Psoas muscle (tissue), 8 donors: ENCODE data around the gene GPALPP1. TPM values are rescaled to one million over a fixed set of nuclear protein-coding genes. Genes with fewer than 3 reads are reported as not detected.
A peak's percentile ranks its signal among the peaks of the same experiment; 100 is the strongest.

ENCODE experiments used
- ATAC-seq, 4 donors: fragments of 200-7000 bp; cut with Tn5 transposase; one replicate each; pipeline ENCODE4 v1.9.1; 2020; ENCODE audit warnings: moderate library complexity in 3 of 4, mild to moderate bottlenecking in 2 of 4
- DNase-seq, 2 donors: peaks; one replicate each; pipeline ENCODE4 v3.0.0-alpha.2; 2020
- H3K27ac ChIP-seq: fragments of 200-600 bp; one replicate; pipeline ENCODE4 v1.8.0; 2022
- H3K27me3 ChIP-seq, 3 donors: fragments of 200-600 bp in 1 of 3; one replicate each; pipeline versions ENCODE4 v1.6.1 to v1.8.0; 2013 to 2022; ENCODE audit warnings: low read length in 2 of 3, mild to moderate bottlenecking in 2 of 3, moderate library complexity in 1 of 3; ENCODE audit not compliant: insufficient read depth in 3 of 3
- H3K36me3 ChIP-seq, 2 donors: fragments of 200-600 bp in 1 of 2; one replicate each; pipeline versions ENCODE4 v1.6.1 to v1.8.0; 2013 to 2022; ENCODE audit warnings: low read depth in 1 of 2, mild to moderate bottlenecking in 1 of 2, moderate library complexity in 1 of 2; ENCODE audit not compliant: insufficient read depth in 1 of 2
- H3K4me1 ChIP-seq: fragments of 200-600 bp; one replicate; pipeline ENCODE4 v1.8.0; 2022
- H3K4me3 ChIP-seq: fragments of 200-600 bp; one replicate; pipeline ENCODE4 v1.8.0; 2022; ENCODE audit warnings: mild to moderate bottlenecking
- H3K9me3 ChIP-seq: fragments of 200-600 bp; one replicate; pipeline ENCODE4 v1.8.0; 2022
- WGBS, 3 donors: extraction: QIAGEN DNeasy Blood & Tissue Kit; methylation state at CpG; one replicate each; pipeline versions ENCODE4 v1.1.6 to v1.1.7; 2013; 5-methylcytosine and 5-hydroxymethylcytosine counted together
- intact Hi-C, 2 donors: fragments of 100-400 bp; cut with DNase I; formaldehyde crosslinking; loops; one replicate each; pipeline versions ENCODE4 v1.11.0 to v1.14.2; 2022
- polyA plus RNA-seq, 3 donors: library from polyadenylated mRNA; stranded (reverse); fragments of 200-250 nt; gene quantifications; one replicate each; pipeline ENCODE4 v1.2.3, GENCODE V29; 2013
- total RNA-seq, 4 donors: library from RNA; stranded (reverse); fragmentation: NEBNext Ultra II Directional in 2 of 4; extraction: Animal tissue kit (Norgen Biotek cat#: 25700) in 2 of 4; gene quantifications; one replicate each; pipeline versions ENCODE4 v1.2.1 to v1.2.4, GENCODE V29; 2021 to 2023
- TF ChIP-seq, protein P1 (sequence below): fragments of 200-600 bp; IDR thresholded peaks from one replicate; pipeline ENCODE4 v1.8.0; 2022; ENCODE audit warnings: antibody characterized with exemption
- donor health status: healthy with polysubstance abuse.
- donor health status: DM: no; HTN: no; CAD: no; lungs with moderate emphysema.
- donor health status: Bipolar disorder and iron deficiency.
- donor health status: healthy.
- donor health status: DM: yes; HTN: yes; CAD: no.
- donor health status: DM: no; HTN: no; CAD: no.
- donor health status: DM: no; HTN: no; CAD: no.
- donor health status: DM: yes; HTN: yes; CAD: no.

Gene GPALPP1
- total and polyA plus RNA-seq, 7 donors = 5.4 to 16.2 (median 12.0) TPM

DNA sequence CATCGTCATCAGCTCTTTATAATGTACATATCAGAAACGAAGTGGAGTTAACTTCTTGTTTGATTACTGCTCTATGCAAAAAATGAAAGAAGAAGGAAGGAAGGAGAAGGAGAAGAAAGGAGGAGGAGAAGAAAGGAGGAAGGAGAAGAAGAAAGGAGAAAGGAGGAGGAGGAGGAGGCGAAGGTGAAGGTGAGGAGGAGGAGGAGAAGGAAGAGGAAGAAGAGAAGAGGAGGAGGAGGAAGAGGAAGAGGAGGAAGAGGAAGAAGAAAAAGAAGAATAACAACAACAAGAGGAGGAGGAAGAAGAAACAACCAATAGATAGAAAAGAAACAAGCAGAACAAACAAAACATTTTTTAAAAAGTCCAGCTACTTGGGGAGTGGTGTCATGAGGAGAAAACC is 13.1 kb upstream of the GPALPP1 start:
- Histone ChIP-seq H3K9me3 (no peaks in the 10 kb centered on the region), H3K36me3 (peaks cover 7 to 64% of the 10 kb centered on the region in 2 donors), H3K4me1 (peaks cover 19% of the 10 kb centered on the region), H3K27me3 (no peaks in the 10 kb centered on the region), H3K27ac (no peak overlapping the region), H3K4me3 (no peak overlapping the region)
- TF ChIP-seq, protein P1, sequence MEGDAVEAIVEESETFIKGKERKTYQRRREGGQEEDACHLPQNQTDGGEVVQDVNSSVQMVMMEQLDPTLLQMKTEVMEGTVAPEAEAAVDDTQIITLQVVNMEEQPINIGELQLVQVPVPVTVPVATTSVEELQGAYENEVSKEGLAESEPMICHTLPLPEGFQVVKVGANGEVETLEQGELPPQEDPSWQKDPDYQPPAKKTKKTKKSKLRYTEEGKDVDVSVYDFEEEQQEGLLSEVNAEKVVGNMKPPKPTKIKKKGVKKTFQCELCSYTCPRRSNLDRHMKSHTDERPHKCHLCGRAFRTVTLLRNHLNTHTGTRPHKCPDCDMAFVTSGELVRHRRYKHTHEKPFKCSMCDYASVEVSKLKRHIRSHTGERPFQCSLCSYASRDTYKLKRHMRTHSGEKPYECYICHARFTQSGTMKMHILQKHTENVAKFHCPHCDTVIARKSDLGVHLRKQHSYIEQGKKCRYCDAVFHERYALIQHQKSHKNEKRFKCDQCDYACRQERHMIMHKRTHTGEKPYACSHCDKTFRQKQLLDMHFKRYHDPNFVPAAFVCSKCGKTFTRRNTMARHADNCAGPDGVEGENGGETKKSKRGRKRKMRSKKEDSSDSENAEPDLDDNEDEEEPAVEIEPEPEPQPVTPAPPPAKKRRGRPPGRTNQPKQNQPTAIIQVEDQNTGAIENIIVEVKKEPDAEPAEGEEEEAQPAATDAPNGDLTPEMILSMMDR = no peak
- intact Hi-C loops = loop anchor here in 1 of 2 donors (10.0 kb wide), 1 partner anchor 1071 kb away; no protein-coding TSS in a partner anchor
- ATAC-seq = no peak
- DNase-seq = no peak
- 81 to 86% (median 82%) methylated on average over 3 of the region's 3 CpGs for WGBS, 3 donors

DNA sequence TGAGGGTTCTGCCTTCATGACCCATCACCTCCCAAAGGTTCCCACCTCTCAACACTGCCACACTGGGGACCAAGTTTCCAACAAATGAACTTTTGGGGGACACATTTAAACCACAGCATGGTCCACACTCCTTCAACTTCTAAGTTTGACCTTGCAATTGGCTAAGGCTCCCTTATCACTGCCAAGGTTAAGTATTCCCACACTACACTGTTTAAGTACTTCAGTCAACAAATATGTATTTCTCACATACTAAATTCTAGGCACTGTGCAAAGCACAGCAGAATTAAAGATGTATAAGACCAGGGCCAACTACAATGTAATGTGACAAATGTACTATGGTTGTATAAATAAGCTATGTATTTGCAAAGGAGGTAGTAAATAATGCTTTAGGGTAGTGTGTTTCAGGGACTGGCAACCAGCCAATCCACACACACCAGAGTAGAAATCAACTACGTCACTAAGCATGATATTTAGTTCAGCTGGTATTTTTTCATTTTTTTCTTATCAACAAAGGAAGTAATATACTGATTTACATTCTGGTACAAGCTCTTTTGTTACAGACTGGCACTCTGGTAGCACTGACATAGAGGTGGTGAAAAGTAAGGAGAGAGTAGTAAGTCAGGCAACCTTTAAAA is 12.3 kb upstream of the GPALPP1 start:
- Histone ChIP-seq H3K4me1 (peaks cover 10% of the 10 kb centered on the region), H3K27me3 (no peaks in the 10 kb centered on the region), H3K36me3 (peaks cover 7 to 71% of the 10 kb centered on the region in 2 donors), H3K27ac (no peak overlapping the region), H3K4me3 (no peak overlapping the region), H3K9me3 (no peaks in the 10 kb centered on the region)
- intact Hi-C loops = loop anchor here in 1 of 2 donors (10.0 kb wide), 1 partner anchor 1072 kb away; no protein-coding TSS in a partner anchor
- WGBS, 3 donors = 49 to 81% (median 70%) methylated on average over 1 of the region's 1 CpG
- TF ChIP-seq, protein P1 = no peak
- no peak for DNase-seq
- no peak for ATAC-seq

DNA sequence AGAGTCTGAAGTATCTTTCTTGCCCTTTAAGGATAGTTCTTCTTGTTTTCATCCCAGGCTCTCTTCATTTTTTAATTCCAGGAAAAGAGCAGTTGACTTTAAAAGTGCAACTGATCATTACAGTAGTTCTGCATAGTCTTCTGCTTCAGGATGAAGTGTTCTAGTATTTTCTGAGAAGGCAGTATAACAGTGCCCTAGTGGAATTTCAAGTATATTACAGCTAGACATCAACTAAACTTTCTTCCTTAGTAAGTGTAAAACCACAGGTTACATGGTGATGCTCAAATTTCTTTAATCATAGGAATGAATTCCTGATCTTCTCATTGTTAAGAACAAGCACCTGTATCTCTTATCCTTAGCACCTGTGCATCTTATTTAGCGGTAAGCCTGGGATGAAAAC is 11.0 kb upstream of the GPALPP1 start:
- intact Hi-C loops = loop anchor here in 1 of 2 donors (10.0 kb wide), 1 partner anchor 1074 kb away; no protein-coding TSS in a partner anchor

DNA sequence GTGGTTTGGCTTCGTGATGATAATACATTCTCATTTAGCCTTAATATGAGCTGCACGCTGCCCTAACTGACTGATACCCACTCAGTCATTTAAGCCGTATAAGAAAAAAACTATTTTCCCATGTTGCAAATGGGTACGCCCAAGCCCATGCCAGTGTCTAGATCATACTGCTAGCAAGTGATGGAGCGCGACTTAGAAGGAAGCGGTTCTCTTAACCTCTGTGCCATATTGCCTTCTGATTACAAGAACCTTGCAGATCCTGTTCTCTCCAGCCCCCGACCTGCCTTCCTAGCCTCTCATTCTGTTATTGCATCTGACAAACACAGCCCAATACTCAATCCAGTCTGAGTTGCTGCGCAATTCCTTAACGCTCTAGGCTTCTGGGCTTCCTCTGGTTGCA is 603 bp downstream of the GPALPP1 start:
- Histone ChIP-seq H3K9me3 (no peaks in the 10 kb centered on the region), H3K4me3 (peak overlapping the region; percentile 84), H3K27me3 (no peaks in the 10 kb centered on the region), H3K4me1 (peaks cover 40% of the 10 kb centered on the region), H3K27ac (peak overlapping the region; percentile 92), H3K36me3 (peaks cover 3 to 15% of the 10 kb centered on the region in 2 donors)
- WGBS, 3 donors = 6 to 7% (median 7%) methylated on average over 10 of the region's 10 CpGs
- intact Hi-C loops = no loop called here
- no peak for DNase-seq
- peak in 3 of 4 donors; percentile 13 to 39 (median 21) for ATAC-seq
- TF ChIP-seq, protein P1 = no peak

More for the DNA sequence above, 11.0 kb upstream of the GPALPP1 start:
- TF ChIP-seq, protein P1 = no peak
- whole genome bisulfite sequencing, 3 donors = 96 to 100% (median 97%) methylated on average over 1 of the region's 1 CpG
- no peak overlapping the region for H3K4me3 ChIP-seq
- H3K36me3 ChIP-seq = peaks cover 7 to 71% of the 10 kb centered on the region in 2 donors
- H3K27ac ChIP-seq = no peak overlapping the region
- no peaks in the 10 kb centered on the region for H3K9me3 ChIP-seq
- DNase-seq (no peak), ATAC-seq (no peak)
- peaks cover 5% of the 10 kb centered on the region for H3K4me1 ChIP-seq
- no peaks in the 10 kb centered on the region for H3K27me3 ChIP-seq
